OCI-LY1 (cell line): ENCODE measurements around the gene CTXND1.

Experiments
- H2AFZ ChIP-seq: fragments of 200-600 bp; sonication (generic), shearing (Covaris generic); 2 replicates; pipeline ENCODE4 v1.6.0; 2014; ENCODE audit warnings: antibody characterized with exemption, mild to moderate bottlenecking, low read length
- H3F3A ChIP-seq: fragments of 200-600 bp; sonication (generic), shearing (Covaris generic); 2 replicates; pipeline ENCODE4 v1.6.0; 2014; ENCODE audit warnings: mild to moderate bottlenecking, antibody characterized with exemption, low read length, moderate library complexity; ENCODE audit not compliant: insufficient read depth
- H3K27ac ChIP-seq: fragments of 200-600 bp; sonication (generic); 2 replicates; pipeline ENCODE4 v1.5.1; 2014; ENCODE audit warnings: low read length, mixed run types, mild to moderate bottlenecking, low read depth; ENCODE audit not compliant: poor library complexity, severe bottlenecking
- H3K27me3 ChIP-seq: fragments of 200-600 bp; sonication (generic); 2 replicates; pipeline ENCODE4 v1.6.0; 2014; ENCODE audit warnings: antibody characterized with exemption, mild to moderate bottlenecking, low read length, moderate library complexity; ENCODE audit not compliant: insufficient read depth
- H3K36me3 ChIP-seq: fragments of 200-600 bp; sonication (generic); 2 replicates; pipeline ENCODE4 v1.6.1; 2014; ENCODE audit warnings: mild to moderate bottlenecking, antibody characterized with exemption, low read length, moderate library complexity, mixed read lengths; ENCODE audit not compliant: insufficient read depth
- H3K4me1 ChIP-seq: fragments of 200-600 bp; sonication (generic); 2 replicates; pipeline ENCODE4 v1.5.1; 2014; ENCODE audit warnings: mild to moderate bottlenecking, low read length, moderate library complexity; ENCODE audit not compliant: insufficient read depth, severe bottlenecking
- H3K4me2 ChIP-seq: fragments of 200-600 bp; sonication (generic), shearing (Covaris generic); 2 replicates; pipeline ENCODE4 v1.6.1; 2014; ENCODE audit warnings: low read length
- H3K4me3 ChIP-seq: fragments of 200-600 bp; sonication (generic); 2 replicates; pipeline ENCODE4 v1.5.1; 2014; ENCODE audit warnings: low read length, low read depth, mild to moderate bottlenecking, mixed read lengths; ENCODE audit not compliant: poor library complexity, severe bottlenecking
- H3K79me2 ChIP-seq: fragments of 200-600 bp; shearing (Covaris generic); 2 replicates; pipeline ENCODE4 v1.6.1; 2016; ENCODE audit warnings: mixed run types, low read length, mixed read lengths; ENCODE audit not compliant: insufficient read depth
- H3K9ac ChIP-seq: fragments of 200-600 bp; sonication (generic), shearing (Covaris generic); 2 replicates; pipeline ENCODE4 v1.6.1; 2014; ENCODE audit warnings: mild to moderate bottlenecking, low read length, mixed read lengths
- H3K9me2 ChIP-seq: fragments of 200-600 bp; sonication (generic), shearing (Covaris generic); 2 replicates; pipeline ENCODE4 v1.6.1; 2014; ENCODE audit warnings: low read depth, mild to moderate bottlenecking, low read length, mixed read lengths
- H3K9me3 ChIP-seq: fragments of 200-600 bp; shearing (Covaris generic); 2 replicates; pipeline ENCODE4 v1.6.1; 2014; ENCODE audit warnings: low read length, mixed read lengths
- H4K20me1 ChIP-seq: fragments of 200-600 bp; sonication (generic), shearing (Covaris generic); 2 replicates; pipeline ENCODE4 v1.6.0; 2016; ENCODE audit warnings: mild to moderate bottlenecking, low read length; ENCODE audit not compliant: insufficient read depth
- CTCF ChIP-seq: fragments of 200-600 bp; sonication (generic), shearing (Covaris generic); IDR thresholded peaks from 2 replicates; pipeline ENCODE4 v1.5.1; 2017; ENCODE audit warnings: mild to moderate bottlenecking, antibody characterized with exemption, low read length, moderate library complexity, mixed read lengths
- EZH2 ChIP-seq: fragments of 200-600 bp; sonication (generic), shearing (Covaris generic); IDR thresholded peaks from 2 replicates; pipeline ENCODE4 v1.8.0; 2017; ENCODE audit warnings: borderline replicate concordance, mixed run types, mild to moderate bottlenecking, antibody characterized with exemption, low read length, moderate library complexity, mixed read lengths

The CTXND1 gene

GRCh38 chr15:80270472-80270871, 18.5 kb upstream of the CTXND1 start:
- H2AFZ ChIP-seq, result no peak overlapping the region
- H3K9me3 ChIP-seq, result no peaks in the 10 kb centered on the region
- no peaks in the 10 kb centered on the region for H3K9me2 ChIP-seq
- H4K20me1 ChIP-seq, result no peaks in the 10 kb centered on the region
- no peak overlapping the region for H3K27ac ChIP-seq
- H3K79me2 ChIP-seq, result no peaks in the 10 kb centered on the region
- TF ChIP-seq CTCF, result no peak
- no peak for TF ChIP-seq EZH2
- H3K4me2 ChIP-seq, result no peak overlapping the region
- H3K4me3 ChIP-seq, result no peak overlapping the region
- H3K36me3 ChIP-seq, result no peaks in the 10 kb centered on the region
- no peaks in the 10 kb centered on the region for H3K4me1 ChIP-seq
- no peaks in the 10 kb centered on the region for H3F3A ChIP-seq
- no peaks in the 10 kb centered on the region for H3K27me3 ChIP-seq
- H3K9ac ChIP-seq, result no peak overlapping the region

- Histone ChIP-seq H4K20me1 (no peaks in the 10 kb centered on the region), H3F3A (no peaks in the 10 kb centered on the region), H3K4me2 (no peak overlapping the region), H3K79me2 (no peaks in the 10 kb centered on the region), H3K4me3 (no peak overlapping the region), H2AFZ (no peak overlapping the region), H3K9ac (no peak overlapping the region), H3K9me3 (no peaks in the 10 kb centered on the region), H3K27ac (no peak overlapping the region), H3K27me3 (no peaks in the 10 kb centered on the region), H3K4me1 (no peaks in the 10 kb centered on the region), H3K36me3 (no peaks in the 10 kb centered on the region), H3K9me2 (no peaks in the 10 kb centered on the region)
- no peak for TF ChIP-seq EZH2
- no peak for TF ChIP-seq CTCF
Observed at GRCh38 chr15:80268101-80268500, 16.1 kb upstream of the CTXND1 start.

GRCh38 chr15:80267658-80268057, 15.6 kb upstream of the CTXND1 start:
- Histone ChIP-seq H4K20me1 (no peaks in the 10 kb centered on the region), H3F3A (no peaks in the 10 kb centered on the region), H3K27ac (no peak overlapping the region), H3K79me2 (no peaks in the 10 kb centered on the region), H3K4me2 (no peak overlapping the region), H2AFZ (no peak overlapping the region), H3K36me3 (no peaks in the 10 kb centered on the region), H3K4me1 (no peaks in the 10 kb centered on the region), H3K27me3 (no peaks in the 10 kb centered on the region), H3K9me2 (no peaks in the 10 kb centered on the region), H3K9ac (no peak overlapping the region), H3K9me3 (no peaks in the 10 kb centered on the region), H3K4me3 (no peak overlapping the region)
- TF ChIP-seq CTCF (no peak), EZH2 (no peak)
